GM10847 (cell line): Measurements from ENCODE around the gene KNDC1.

Experiments used
- POLR2A ChIP-seq: IDR thresholded peaks from 2 replicates; pipeline ENCODE4 v1.6.1; 2011; ENCODE audit not compliant: insufficient read length; ENCODE audit errors: extremely low read depth

KNDC1 gene

GRCh38 chr10:133268532-133268931 is 108.5 kb downstream of the KNDC1 start:
- no peak for TF ChIP-seq POLR2A

- no peak for TF ChIP-seq POLR2A
These were observed 109.3 kb downstream of the KNDC1 start for GRCh38 chr10:133269367-133269766.

DNA sequence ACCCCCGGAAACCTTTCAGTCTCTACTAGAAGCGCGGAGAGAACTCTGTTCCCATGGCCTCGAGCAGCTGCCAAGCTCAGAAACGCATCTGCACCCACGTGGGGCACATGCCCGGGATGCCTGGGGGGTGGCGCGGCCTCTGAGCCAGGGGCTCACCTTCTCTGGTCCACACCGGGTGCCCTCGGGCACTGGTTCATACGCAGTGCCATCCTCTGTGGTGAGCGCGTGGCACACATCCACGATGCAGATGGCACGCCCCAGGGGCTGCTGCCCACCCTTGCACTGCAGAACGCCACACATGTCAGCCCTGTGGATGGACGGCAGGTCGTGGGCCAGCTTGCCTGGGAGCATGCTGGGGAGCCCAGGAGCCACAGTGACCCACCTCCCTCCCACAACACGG is 110.2 kb downstream of the KNDC1 start:
- no peak for TF ChIP-seq POLR2A

- no peak for TF ChIP-seq POLR2A
These were observed 110.8 kb downstream of the KNDC1 start for GRCh38 chr10:133270773-133271297.

GRCh38 chr10:133271521-133272300 is 111.7 kb downstream of the KNDC1 start:
- TF ChIP-seq POLR2A, result no peak

DNA sequence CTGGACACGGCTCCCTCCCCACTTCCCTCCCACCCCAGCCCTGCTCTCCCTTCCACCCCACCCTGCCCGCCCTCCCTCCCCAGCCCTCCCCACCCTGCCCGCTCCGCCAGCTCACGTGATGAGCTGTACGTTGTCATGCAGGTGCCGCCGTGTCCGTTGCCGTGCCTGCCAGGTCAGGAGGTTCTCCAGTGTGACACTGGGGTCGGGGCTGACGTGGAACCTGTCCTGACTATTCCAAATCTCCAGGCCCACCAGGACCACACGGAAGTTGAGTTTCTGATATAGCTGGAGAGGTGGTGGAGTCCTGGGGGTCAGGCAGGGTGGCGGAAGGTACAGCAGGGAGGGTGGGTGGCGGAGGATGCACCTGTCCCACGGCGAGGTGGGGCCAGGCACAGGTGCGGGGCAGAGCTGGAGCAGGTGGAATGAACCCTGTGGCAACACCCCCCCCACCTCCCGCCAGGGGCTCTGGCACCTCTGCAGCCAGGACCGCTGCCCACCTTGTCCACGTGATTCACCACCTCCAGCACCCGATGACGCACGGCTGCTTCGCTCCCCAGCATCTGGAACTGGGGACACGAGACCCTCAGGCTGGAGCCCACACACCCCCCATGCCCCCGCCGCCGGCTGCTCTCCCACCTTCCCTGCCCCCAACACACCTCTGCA is 112.4 kb downstream of the KNDC1 start:
- TF ChIP-seq POLR2A, result no peak

GRCh38 chr10:133272964-133273420 is 113.0 kb downstream of the KNDC1 start:
- no peak for TF ChIP-seq POLR2A

DNA sequence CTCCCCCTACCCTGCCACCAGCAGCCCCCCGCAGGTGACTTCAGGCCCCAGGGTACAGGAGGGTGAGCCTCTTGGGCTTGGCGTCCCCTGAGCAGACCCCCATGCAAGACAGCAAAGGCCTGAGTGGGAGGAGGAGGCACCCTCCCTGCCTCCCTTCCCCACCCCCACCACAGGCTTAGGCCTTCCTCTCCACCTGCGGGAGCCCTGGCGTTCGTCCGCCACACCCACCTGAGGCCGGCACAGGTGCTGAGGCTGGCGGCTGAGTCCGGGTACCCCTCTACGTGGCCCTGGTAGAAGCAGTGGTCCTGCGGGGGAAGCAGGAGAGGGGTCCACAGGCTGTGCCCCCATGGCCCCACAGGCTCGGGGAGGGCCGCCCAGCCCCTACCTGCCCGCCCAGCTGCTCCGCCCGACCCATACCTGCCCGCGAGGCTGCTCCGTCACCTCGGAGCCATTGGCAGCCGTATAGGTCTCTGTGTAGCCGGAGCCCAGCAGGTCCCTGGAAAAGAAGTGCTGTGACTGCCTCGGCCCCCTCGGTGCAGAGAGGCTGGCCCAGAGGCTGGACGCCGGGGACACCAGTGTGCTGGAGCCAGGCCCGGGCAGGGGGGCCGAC is 113.6 kb downstream of the KNDC1 start:
- TF ChIP-seq POLR2A, result no peak

GRCh38 chr10:133274751-133275683 is 115.0 kb downstream of the KNDC1 start:
- TF ChIP-seq POLR2A, result peak; percentile 31

- peak; percentile 5 for TF ChIP-seq POLR2A
These were observed 115.7 kb downstream of the KNDC1 start for GRCh38 chr10:133275684-133276092.
